ENCODE data around the gene KRTAP4-3.
"Not testable (repeated sequence)": the region's sequence is repeated elsewhere in the genome, so short reads cannot be mapped to it uniquely, and the experiment has no call there.

The KRTAP4-3 gene

GRCh38 chr17:41150026-41150425 lies 18.0 kb downstream of the KRTAP4-3 start:
- no peak for FAIRE-seq

- FAIRE-seq: no peak
Measured at GRCh38 chr17:41149652-41149985, 18.4 kb downstream of the KRTAP4-3 start, which contains the start of gene KRTAP4-5. Gene KRTAP4-5 (minus strand): TSS chr17:41149825. CDS start chr17:41149767, 58 bp downstream.

- FAIRE-seq: not testable (repeated sequence)
Measured at GRCh38 chr17:41148971-41149651, 18.9 kb downstream of the KRTAP4-3 start.

- FAIRE-seq: no peak
Measured at GRCh38 chr17:41147531-41148204, 20.4 kb downstream of the KRTAP4-3 start.

GRCh38 chr17:41145261-41145660 lies 22.8 kb downstream of the KRTAP4-3 start:
- FAIRE-seq: no peak

- no peak for FAIRE-seq
Measured at GRCh38 chr17:41144846-41145245, 23.2 kb downstream of the KRTAP4-3 start.

- no peak for FAIRE-seq
Measured at GRCh38 chr17:41141361-41141760, 26.7 kb downstream of the KRTAP4-3 start.

GRCh38 chr17:41140360-41141131 lies 27.5 kb downstream of the KRTAP4-3 start, which contains the start of gene KRTAP4-6:
Gene KRTAP4-6 (minus strand): TSS chr17:41140544. CDS start chr17:41140487, 57 bp downstream.
- FAIRE-seq: no peak

GRCh38 chr17:41139865-41140264 lies 28.2 kb downstream of the KRTAP4-3 start:
- FAIRE-seq: not testable (repeated sequence)

GRCh38 chr17:41133880-41134735 lies 33.9 kb downstream of the KRTAP4-3 start:
- FAIRE-seq: no peak

GRCh38 chr17:41131979-41132378 lies 36.0 kb downstream of the KRTAP4-3 start:
- no peak for FAIRE-seq

- FAIRE-seq: no peak
Measured at GRCh38 chr17:41127371-41127770, 40.6 kb downstream of the KRTAP4-3 start.

- no peak for FAIRE-seq
Measured at GRCh38 chr17:41126412-41126811, 41.6 kb downstream of the KRTAP4-3 start.

- no peak for FAIRE-seq
Measured at GRCh38 chr17:41125064-41125463, 43.0 kb downstream of the KRTAP4-3 start.

GRCh38 chr17:41123991-41124371 lies 44.0 kb downstream of the KRTAP4-3 start, which contains the start of gene KRTAP4-12:
Gene KRTAP4-12 (minus strand): TSS chr17:41124182. CDS start chr17:41124122, 60 bp downstream.
- FAIRE-seq: not testable (repeated sequence)

- FAIRE-seq: not testable (repeated sequence)
Measured at GRCh38 chr17:41123292-41123990, 44.6 kb downstream of the KRTAP4-3 start.

GRCh38 chr17:41121742-41122141 lies 46.3 kb downstream of the KRTAP4-3 start:
- FAIRE-seq: no peak

- peak; percentile 57 for FAIRE-seq
Measured at GRCh38 chr17:41119696-41120690, 48.0 kb downstream of the KRTAP4-3 start.

GRCh38 chr17:41118721-41119120 lies 49.3 kb downstream of the KRTAP4-3 start:
- no peak for FAIRE-seq

- not testable (repeated sequence) for FAIRE-seq
Measured at GRCh38 chr17:41117846-41118386, 50.1 kb downstream of the KRTAP4-3 start, which contains the start of gene KRTAP4-11. Gene KRTAP4-11 (minus strand): TSS chr17:41118373. CDS start chr17:41118315, 58 bp downstream.
